ENCODE measurements around the gene UGGT2. TPM values are rescaled to one million over a fixed set of nuclear protein-coding genes. Genes with fewer than 3 reads are reported as not detected.

The UGGT2 gene
- total RNA-seq, 1 donor from 2014 or later = 26.0 TPM

GRCh38 chr13:96011291-96011872 lies 41.8 kb downstream of the UGGT2 start:
- peaks cover 0 to 23% of the 10 kb centered on the region in 2 donors for H3K9me3 ChIP-seq
- H3K27ac ChIP-seq = no peak overlapping the region
- peaks cover 2 to 29% of the 10 kb centered on the region in 2 donors for H3K36me3 ChIP-seq
- H3K4me1 ChIP-seq = no peaks in the 10 kb centered on the region
- no peak overlapping the region for H3K4me3 ChIP-seq
- no peak for TF ChIP-seq CTCF (IDR thresholded peaks at IDR 0.05)
- DNase-seq (ENCODE audit: low spot score in 2 of 2) = no peak
- intact Hi-C loops (cut with DNase I) = no loop called here
- H3K27me3 ChIP-seq = no peaks in the 10 kb centered on the region

- no peak overlapping the region for H3K27ac ChIP-seq
- no peak for TF ChIP-seq CTCF (IDR thresholded peaks at IDR 0.05)
Observed at GRCh38 chr13:96003304-96003703, 49.9 kb downstream of the UGGT2 start.

GRCh38 chr13:96002322-96003131 lies 50.7 kb downstream of the UGGT2 start:
- TF ChIP-seq CTCF (IDR thresholded peaks at IDR 0.05) = no peak
- Histone ChIP-seq H3K9me3 (peaks cover 0 to 8% of the 10 kb centered on the region in 2 donors), H3K27ac (no peak overlapping the region), H3K4me1 (no peaks in the 10 kb centered on the region), H3K4me3 (no peak overlapping the region), H3K27me3 (no peaks in the 10 kb centered on the region), H3K36me3 (peaks cover 0 to 10% of the 10 kb centered on the region in 2 donors)
- intact Hi-C loops (cut with DNase I) = no loop called here
- DNase-seq (ENCODE audit: low spot score in 2 of 2) = no peak

More at GRCh38 chr13:96003304-96003703, 49.9 kb downstream of the UGGT2 start:
- Histone ChIP-seq H3K4me1 (no peaks in the 10 kb centered on the region), H3K36me3 (peaks cover 0 to 15% of the 10 kb centered on the region in 2 donors), H3K4me3 (no peak overlapping the region), H3K9me3 (peaks cover 0 to 15% of the 10 kb centered on the region in 2 donors), H3K27me3 (no peaks in the 10 kb centered on the region)
- DNase-seq (ENCODE audit: low spot score in 2 of 2) = no peak
- intact Hi-C loops (cut with DNase I) = no loop called here

- H3K4me3 ChIP-seq = no peak overlapping the region
- no peaks in the 10 kb centered on the region for H3K9me3 ChIP-seq
- H3K4me1 ChIP-seq = no peaks in the 10 kb centered on the region
- no peaks in the 10 kb centered on the region for H3K27me3 ChIP-seq
- peaks cover 0 to 7% of the 10 kb centered on the region in 2 donors for H3K36me3 ChIP-seq
- intact Hi-C loops (cut with DNase I) = no loop called here
- no peak for TF ChIP-seq CTCF (IDR thresholded peaks at IDR 0.05)
- no peak for DNase-seq (ENCODE audit: low spot score in 2 of 2)
- no peak overlapping the region for H3K27ac ChIP-seq
Observed at GRCh38 chr13:96000069-96000468, 53.1 kb downstream of the UGGT2 start.

- intact Hi-C loops (cut with DNase I) = no loop called here
- DNase-seq (ENCODE audit: low spot score in 2 of 2) = no peak
- no peak for TF ChIP-seq CTCF (IDR thresholded peaks at IDR 0.05)
- Histone ChIP-seq H3K27ac (no peak overlapping the region), H3K4me1 (no peaks in the 10 kb centered on the region), H3K36me3 (peaks cover 0 to 5% of the 10 kb centered on the region in 2 donors), H3K27me3 (no peaks in the 10 kb centered on the region), H3K9me3 (no peaks in the 10 kb centered on the region), H3K4me3 (no peak overlapping the region)
Observed at GRCh38 chr13:95987841-95988240, 65.4 kb downstream of the UGGT2 start.

Measured in ascending aorta (tissue), 2 donors.